ENCODE data around the gene RAB11FIP3. TPM values are rescaled to one million over a fixed set of nuclear protein-coding genes. Genes with fewer than 3 reads are reported as not detected.
A peak's percentile ranks its signal among the peaks of the same experiment; 100 is the strongest.

The RAB11FIP3 gene
- total and polyA plus RNA-seq, 10 donors = 12.3 to 52.7 (median 35.5) TPM

DNA sequence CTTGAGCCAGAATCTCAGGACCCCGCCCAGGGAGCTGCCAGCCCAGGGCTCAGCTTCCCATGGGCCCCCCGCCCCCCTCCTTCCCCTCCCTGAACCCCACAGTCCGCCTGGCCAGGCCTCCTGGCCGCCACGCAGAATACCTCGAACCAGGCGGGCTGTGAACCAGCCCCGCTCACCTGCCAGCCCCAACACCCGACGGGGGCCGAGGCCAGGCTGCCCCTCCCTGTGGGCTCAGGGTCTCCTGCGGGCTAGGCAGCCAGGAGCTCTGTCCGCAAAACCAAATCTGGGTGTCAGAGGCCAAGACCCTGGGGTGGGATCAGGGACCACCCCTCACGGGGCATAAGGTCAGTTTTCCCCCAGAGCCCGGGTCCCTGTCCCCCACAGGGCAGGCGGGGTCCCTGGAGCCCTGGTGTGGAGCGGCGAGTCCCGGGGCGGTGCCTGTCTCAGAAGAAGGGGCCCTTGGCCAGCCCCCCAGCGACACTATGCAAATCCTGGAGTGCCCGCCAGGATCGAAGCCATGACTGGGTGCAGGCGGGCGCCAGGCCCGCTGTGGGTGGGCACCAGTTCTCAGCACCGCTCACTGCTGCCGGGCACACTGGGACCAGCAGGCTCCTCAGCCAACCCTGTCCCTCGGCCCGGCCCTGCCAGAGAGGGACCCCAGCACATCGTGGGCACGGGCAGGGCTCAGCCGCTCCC lies 128.3 kb downstream of the RAB11FIP3 start:
- Histone ChIP-seq H3K27ac (no peak overlapping the region), H3K27me3 (replicated peaks in 1 of 7) (peaks cover under 1 to 20% (median 5%) of the 10 kb centered on the region in 7 donors), H3K9me3 (no peaks in the 10 kb centered on the region), H3K4me3 (no peak overlapping the region), H3K4me1 (peaks cover 0 to 13% (median under 1%) of the 10 kb centered on the region in 6 donors), H3K36me3 (peaks cover 0 to 54% (median 42%) of the 10 kb centered on the region in 6 donors)
- TF ChIP-seq, protein P1, sequence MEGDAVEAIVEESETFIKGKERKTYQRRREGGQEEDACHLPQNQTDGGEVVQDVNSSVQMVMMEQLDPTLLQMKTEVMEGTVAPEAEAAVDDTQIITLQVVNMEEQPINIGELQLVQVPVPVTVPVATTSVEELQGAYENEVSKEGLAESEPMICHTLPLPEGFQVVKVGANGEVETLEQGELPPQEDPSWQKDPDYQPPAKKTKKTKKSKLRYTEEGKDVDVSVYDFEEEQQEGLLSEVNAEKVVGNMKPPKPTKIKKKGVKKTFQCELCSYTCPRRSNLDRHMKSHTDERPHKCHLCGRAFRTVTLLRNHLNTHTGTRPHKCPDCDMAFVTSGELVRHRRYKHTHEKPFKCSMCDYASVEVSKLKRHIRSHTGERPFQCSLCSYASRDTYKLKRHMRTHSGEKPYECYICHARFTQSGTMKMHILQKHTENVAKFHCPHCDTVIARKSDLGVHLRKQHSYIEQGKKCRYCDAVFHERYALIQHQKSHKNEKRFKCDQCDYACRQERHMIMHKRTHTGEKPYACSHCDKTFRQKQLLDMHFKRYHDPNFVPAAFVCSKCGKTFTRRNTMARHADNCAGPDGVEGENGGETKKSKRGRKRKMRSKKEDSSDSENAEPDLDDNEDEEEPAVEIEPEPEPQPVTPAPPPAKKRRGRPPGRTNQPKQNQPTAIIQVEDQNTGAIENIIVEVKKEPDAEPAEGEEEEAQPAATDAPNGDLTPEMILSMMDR (IDR thresholded peaks at IDR 0.05 in 8 of 11, conservative IDR thresholded peaks at IDR 0.05 in 3 of 11) = no peak
- TF ChIP-seq POLR2A (IDR thresholded peaks at IDR 0.05) (no peak), POLR2AphosphoS5 (IDR thresholded peaks at IDR 0.05) (no peak)
- 92 to 95% (median 93%) methylated on average over 15 to 33 of the region's 33 CpGs for WGBS, 5 donors
- DNase-seq = no peak
- intact Hi-C loops (cut with DNase I; ENCODE audit: low total_unique reads) = no loop called here

DNA sequence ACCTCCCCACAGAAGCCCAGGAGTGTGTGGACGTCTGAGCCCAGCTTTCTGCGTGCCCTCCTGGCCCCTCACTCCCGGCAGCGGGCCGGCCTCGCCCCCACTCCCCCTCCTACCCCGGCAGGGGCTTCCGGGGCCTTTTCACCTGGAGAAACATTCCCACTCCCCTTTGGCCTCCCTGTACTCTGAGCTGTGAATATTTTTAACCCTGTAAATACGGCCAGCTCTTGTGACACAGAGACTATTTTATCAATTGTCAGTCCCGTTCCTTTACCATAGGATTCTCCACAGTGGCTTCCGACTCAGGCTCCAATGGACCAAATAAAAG lies 128.8 kb downstream of the RAB11FIP3 start:
- intact Hi-C loops (cut with DNase I; ENCODE audit: low total_unique reads) = no loop called here
- no peaks in the 10 kb centered on the region for H3K9me3 ChIP-seq
- no peak overlapping the region for H3K4me3 ChIP-seq
- no peak overlapping the region for H3K27ac ChIP-seq
- peaks cover 0 to 49% (median 37%) of the 10 kb centered on the region in 6 donors for H3K36me3 ChIP-seq
- DNase-seq = no peak
- peaks cover 5 to 26% (median 10%) of the 10 kb centered on the region in 7 donors for H3K27me3 ChIP-seq (replicated peaks in 1 of 7)
- 84 to 91% (median 86%) methylated on average over 11 of the region's 11 CpGs for whole genome bisulfite sequencing, 5 donors
- no peak for TF ChIP-seq POLR2AphosphoS5 (IDR thresholded peaks at IDR 0.05)
- TF ChIP-seq POLR2A (IDR thresholded peaks at IDR 0.05) = no peak
- TF ChIP-seq, protein P1 (IDR thresholded peaks at IDR 0.05 in 8 of 11, conservative IDR thresholded peaks at IDR 0.05 in 3 of 11) = no peak
- H3K4me1 ChIP-seq = peaks cover 0 to 16% (median 3%) of the 10 kb centered on the region in 6 donors

DNA sequence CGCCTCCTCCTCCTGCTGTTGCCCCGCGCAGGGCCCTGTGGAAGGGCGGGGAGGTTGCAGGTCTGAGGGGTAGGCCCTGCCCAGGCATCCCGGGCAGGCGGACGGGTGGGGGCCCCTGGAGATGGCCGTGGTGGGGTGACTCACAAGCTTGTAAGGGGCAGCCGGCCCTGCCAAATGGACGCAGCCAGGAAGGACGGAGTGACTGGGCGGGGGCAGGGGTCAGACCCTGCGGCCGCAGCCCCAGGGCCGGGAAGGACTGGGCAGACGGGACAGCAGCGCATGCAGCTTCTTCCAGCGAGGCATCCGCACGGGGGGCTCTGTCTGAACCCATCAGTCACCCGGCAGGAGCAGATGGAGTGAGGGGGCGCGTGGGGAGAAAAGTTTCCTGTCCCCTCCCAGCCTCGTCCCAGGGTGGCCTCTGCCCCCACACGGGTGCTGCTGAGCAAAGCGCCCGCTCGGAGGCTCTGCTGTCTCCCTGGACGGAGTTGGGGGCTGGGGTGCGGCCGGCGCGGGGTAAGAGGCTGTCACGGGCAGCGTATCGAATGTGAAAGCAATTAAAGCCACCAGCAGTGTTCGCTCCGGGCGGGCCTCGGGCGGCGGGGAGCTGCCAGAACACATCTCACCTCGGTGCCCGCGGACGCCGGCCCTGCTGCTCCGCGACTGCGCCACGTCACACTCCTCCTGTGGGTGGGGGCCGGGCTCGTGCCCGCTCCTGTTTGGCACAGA lies 129.4 kb downstream of the RAB11FIP3 start:
- Histone ChIP-seq H3K4me1 (peaks cover 0 to 22% (median 8%) of the 10 kb centered on the region in 6 donors), H3K9me3 (no peaks in the 10 kb centered on the region), H3K27ac (peak overlapping the region in 1 of 8 donors; percentile 18), H3K4me3 (peak overlapping the region in 3 of 8 donors; percentile 5 to 27 (median 8)), H3K27me3 (replicated peaks in 1 of 7) (peaks cover 7 to 31% (median 15%) of the 10 kb centered on the region in 7 donors), H3K36me3 (peaks cover 0 to 44% (median 32%) of the 10 kb centered on the region in 6 donors)
- whole genome bisulfite sequencing, 5 donors = 69 to 81% (median 76%) methylated on average over 28 to 54 of the region's 54 CpGs
- DNase-seq = no peak
- TF ChIP-seq, protein P1 (IDR thresholded peaks at IDR 0.05 in 8 of 11, conservative IDR thresholded peaks at IDR 0.05 in 3 of 11) = no peak
- TF ChIP-seq POLR2AphosphoS5 (IDR thresholded peaks at IDR 0.05) = peak in 1 of 3 donors; percentile 53
- intact Hi-C loops (cut with DNase I; ENCODE audit: low total_unique reads) = no loop called here

Measured in spleen (tissue), 11 donors.